Spleen (tissue), 7 donors: Measurements from ENCODE around the gene METTL23.

ENCODE experiments used
- CTCF ChIP-seq, 11 experiments: fragments of 200-600 bp in 7 of 11; fragments of 450-650 bp in 4 of 11; sonication (generic) in 4 of 11; IDR thresholded peaks in 8 of 11; conservative IDR thresholded peaks in 3 of 11; 1 replicate in 7 of 11; 2 replicates in 4 of 11; pipeline versions ENCODE4 v1.4.0 to v1.8.0; 2016 to 2021; ENCODE audit warnings: antibody characterized with exemption in 11 of 11, inconsistent platforms in 4 of 11, mild to moderate bottlenecking in 1 of 11
- POLR2AphosphoS5 ChIP-seq, 3 donors: sonication (generic); formaldehyde crosslinking; IDR thresholded peaks; one replicate each; pipeline ENCODE4 v1.5.1; 2017; ENCODE audit warnings: antibody characterized with exemption in 3 of 3
- donor health status: DM: no; HTN: no; CAD: no; lungs with moderate emphysema.
- donor health status: DM: no; HTN: no; CAD: no.
- donor health status: DM: no; HTN: no; CAD: no.

- TF ChIP-seq CTCF (IDR thresholded peaks at IDR 0.05 in 8 of 11, conservative IDR thresholded peaks at IDR 0.05 in 3 of 11) (no peak), POLR2AphosphoS5 (IDR thresholded peaks at IDR 0.05) (peak; percentile 53 to 74 (median 64))
Observed at GRCh38 chr17:76709077-76709950, 17.3 kb upstream of the METTL23 start.
